Right atrium auricular region (tissue), 2 donors: ENCODE measurements around the gene ALOX5. TPM values are rescaled to one million over a fixed set of nuclear protein-coding genes. Genes with fewer than 3 reads are reported as not detected.

Source experiments
- DNase-seq: peaks from one replicate; pipeline ENCODE4 v3.0.0-alpha.2; 2019; ENCODE audit warnings: low spot score
- H3K27ac ChIP-seq, 2 donors: fragments of 200-600 bp; sonication (generic); 1 replicate in 1 of 2; 2 replicates in 1 of 2; pipeline ENCODE4 v1.5.1; 2016 to 2019
- H3K27me3 ChIP-seq, 2 donors: fragments of 200-600 bp; sonication (generic); one replicate each; pipeline versions ENCODE4 v1.5.1 to v1.6.0; 2017 to 2019
- H3K36me3 ChIP-seq: fragments of 200-600 bp; sonication (generic); one replicate; pipeline ENCODE4 v1.5.1; 2016
- H3K4me1 ChIP-seq, 2 donors: fragments of 200-600 bp; sonication (generic); one replicate each; pipeline versions ENCODE4 v1.5.1 to v1.6.0; 2017 to 2019
- H3K4me3 ChIP-seq, 2 donors: fragments of 200-600 bp; sonication (generic); 1 replicate in 1 of 2; 2 replicates in 1 of 2; pipeline ENCODE4 v1.5.1; 2017 to 2019; ENCODE audit warnings: mild to moderate bottlenecking in 1 of 2, moderate library complexity in 1 of 2
- H3K9me3 ChIP-seq, 2 donors: fragments of 200-600 bp; sonication (generic); one replicate each; pipeline ENCODE4 v1.5.1; 2019
- CTCF ChIP-seq, 2 donors: fragments of 200-600 bp; sonication (generic); IDR thresholded peaks; one replicate each; pipeline ENCODE4 v1.5.1; 2019; ENCODE audit warnings: antibody characterized with exemption in 2 of 2
- total RNA-seq, 2 donors: library from RNA; depleted of rRNA; stranded (reverse); fragments of >200 nt; gene quantifications; one replicate each; pipeline ENCODE4 v1.1.0, GENCODE V29; 2016

The ALOX5 gene
- total RNA-seq, 2 donors from 2014 or later = 6.3 to 16.0 TPM

DNA sequence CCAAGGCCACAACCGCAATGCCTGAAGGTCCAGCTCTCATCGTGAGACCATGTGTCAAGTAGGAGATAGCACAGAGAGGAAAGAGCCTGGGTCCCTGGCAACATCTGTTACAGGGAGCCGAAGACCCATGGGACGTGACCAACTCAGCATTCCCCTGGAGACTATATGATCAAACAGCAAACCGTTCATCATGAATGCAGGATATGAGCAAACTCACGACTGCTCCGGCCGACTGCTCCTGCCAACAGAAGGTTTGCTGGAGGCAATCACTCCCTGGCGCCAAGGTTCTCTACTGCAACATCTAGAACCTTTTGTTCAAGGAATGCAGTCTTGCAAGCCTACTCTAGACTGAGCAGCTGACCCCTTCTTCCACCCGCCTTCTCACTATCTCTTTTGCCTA lies 114.3 kb downstream of the ALOX5 start:
- Histone ChIP-seq H3K4me1 (no peaks in the 10 kb centered on the region), H3K9me3 (no peaks in the 10 kb centered on the region), H3K27ac (no peak overlapping the region), H3K4me3 (no peak overlapping the region), H3K36me3 (peaks cover 6% of the 10 kb centered on the region), H3K27me3 (no peaks in the 10 kb centered on the region)
- no peak for DNase-seq
- no peak for TF ChIP-seq CTCF (IDR thresholded peaks at IDR 0.05)

GRCh38 chr10:45490277-45490676 lies 116.3 kb downstream of the ALOX5 start:
- H3K36me3 ChIP-seq = no peaks in the 10 kb centered on the region
- no peak overlapping the region for H3K4me3 ChIP-seq
- no peaks in the 10 kb centered on the region for H3K27me3 ChIP-seq
- TF ChIP-seq CTCF (IDR thresholded peaks at IDR 0.05) = no peak
- DNase-seq = no peak
- no peaks in the 10 kb centered on the region for H3K4me1 ChIP-seq
- no peaks in the 10 kb centered on the region for H3K9me3 ChIP-seq
- H3K27ac ChIP-seq = no peak overlapping the region

DNA sequence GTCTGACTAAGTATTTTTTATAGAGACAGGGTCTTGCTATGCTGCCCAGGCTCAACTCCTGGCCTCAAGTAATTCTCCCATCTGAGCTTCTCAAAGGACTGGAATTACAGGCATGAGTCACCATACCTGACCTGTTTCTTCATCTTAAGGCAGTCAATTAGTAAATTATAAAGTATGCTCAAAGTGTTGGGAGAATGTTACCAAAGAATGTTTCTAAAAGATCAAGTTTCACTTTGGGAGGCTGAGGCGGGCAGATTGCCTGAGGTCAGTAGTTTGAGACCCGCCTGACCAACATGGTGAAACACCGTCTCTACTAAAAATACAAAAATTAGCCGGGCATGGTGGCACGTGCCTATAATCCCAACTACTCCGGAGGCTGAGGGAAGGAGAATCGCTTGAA lies 117.0 kb downstream of the ALOX5 start:
- no peak overlapping the region for H3K27ac ChIP-seq
- H3K4me3 ChIP-seq = no peak overlapping the region
- TF ChIP-seq CTCF (IDR thresholded peaks at IDR 0.05) = no peak

More for the DNA sequence above, 117.0 kb downstream of the ALOX5 start:
- no peaks in the 10 kb centered on the region for H3K27me3 ChIP-seq
- peaks cover 0 to 6% of the 10 kb centered on the region in 2 donors for H3K9me3 ChIP-seq
- H3K36me3 ChIP-seq = no peaks in the 10 kb centered on the region
- H3K4me1 ChIP-seq = no peaks in the 10 kb centered on the region
- DNase-seq = no peak

Other genes with a start within 250 kb of the ALOX5 start
- gene OR13A1, start 58.6 kb upstream of the ALOX5 start, total RNA-seq = not detected